Mesenchymal stem cell (in vitro differentiated cells and primary cell): ENCODE data around the gene TSPAN9.

Experiments
- DNase-seq: peaks from one replicate; pipeline ENCODE4 v3.0.0-alpha.2; 2013
- H2AFZ ChIP-seq: one replicate; pipeline ENCODE4 v1.6.1; 2013; ENCODE audit warnings: low read depth, mild to moderate bottlenecking, control low read depth, inconsistent platforms, low read length, moderate library complexity
- H2AK5ac ChIP-seq: 2 replicates; pipeline ENCODE4 v1.6.1; 2013; ENCODE audit warnings: low read length, moderate library complexity, mild to moderate bottlenecking, inconsistent platforms; ENCODE audit not compliant: severe bottlenecking
- H2BK120ac ChIP-seq: one replicate; pipeline ENCODE4 v1.6.1; 2013; ENCODE audit warnings: low read depth, mild to moderate bottlenecking, inconsistent platforms, low read length, moderate library complexity
- H2BK12ac ChIP-seq, 2 experiments: one replicate each; pipeline ENCODE4 v1.6.1; 2013; ENCODE audit warnings: inconsistent platforms in 2 of 2, low read length in 2 of 2, mild to moderate bottlenecking in 2 of 2, moderate library complexity in 2 of 2, control low read depth in 1 of 2
- H2BK15ac ChIP-seq: one replicate; pipeline ENCODE4 v1.6.1; 2013; ENCODE audit warnings: mild to moderate bottlenecking, low read depth, inconsistent platforms; ENCODE audit not compliant: poor library complexity, severe bottlenecking
- H2BK5ac ChIP-seq: 2 replicates; pipeline ENCODE4 v1.6.1; 2013; ENCODE audit warnings: low read depth, mild to moderate bottlenecking, low read length, control low read depth, inconsistent platforms; ENCODE audit not compliant: poor library complexity, severe bottlenecking
- H3K14ac ChIP-seq, 2 experiments: one replicate each; pipeline ENCODE4 v1.6.1; 2013; ENCODE audit warnings: inconsistent platforms in 2 of 2, low read length in 2 of 2, control low read depth in 1 of 2, mild to moderate bottlenecking in 1 of 2, moderate library complexity in 1 of 2
- H3K18ac ChIP-seq, 2 experiments: one replicate each; pipeline ENCODE4 v1.6.1; 2013; ENCODE audit warnings: inconsistent platforms in 2 of 2, low read length in 2 of 2, control low read depth in 1 of 2, low read depth in 1 of 2, mild to moderate bottlenecking in 1 of 2
- H3K23ac ChIP-seq, 2 experiments: one replicate each; pipeline ENCODE4 v1.6.1; 2013; ENCODE audit warnings: inconsistent platforms in 2 of 2, low read length in 2 of 2, mild to moderate bottlenecking in 2 of 2, moderate library complexity in 2 of 2, control low read depth in 1 of 2
- H3K27ac ChIP-seq: 2 replicates; pipeline ENCODE4 v1.5.1; 2013; ENCODE audit warnings: mild to moderate bottlenecking, moderate library complexity, low read length, control low read depth, inconsistent platforms; ENCODE audit not compliant: poor library complexity, severe bottlenecking
- H3K27me3 ChIP-seq, 2 experiments: 2 replicates each; pipeline versions ENCODE4 v1.6.1 to v1.7.0; 2013; ENCODE audit warnings: low read length in 2 of 2, mild to moderate bottlenecking in 2 of 2, moderate library complexity in 2 of 2, control low read depth in 1 of 2, inconsistent platforms in 1 of 2; ENCODE audit not compliant: control insufficient read depth in 1 of 2, insufficient read depth in 1 of 2
- H3K36me3 ChIP-seq, 2 experiments: 2 replicates each; pipeline versions ENCODE4 v1.6.1 to v1.7.0; 2013; ENCODE audit warnings: low read length in 2 of 2, control low read depth in 1 of 2, inconsistent platforms in 1 of 2, low read depth in 1 of 2, mild to moderate bottlenecking in 1 of 2; ENCODE audit not compliant: insufficient read depth in 2 of 2, control insufficient read depth in 1 of 2
- H3K4ac ChIP-seq, 2 experiments: one replicate each; pipeline ENCODE4 v1.6.1; 2013; ENCODE audit warnings: inconsistent platforms in 2 of 2, low read length in 2 of 2, mild to moderate bottlenecking in 2 of 2, moderate library complexity in 2 of 2, control low read depth in 1 of 2, low read depth in 1 of 2
- H3K4me1 ChIP-seq: 2 replicates; pipeline ENCODE4 v1.6.1; 2013; ENCODE audit warnings: low read depth, low read length, control low read depth; ENCODE audit not compliant: control insufficient read depth, insufficient read depth
- H3K4me2 ChIP-seq: 2 replicates; pipeline ENCODE4 v1.6.1; 2013; ENCODE audit warnings: low read length, mild to moderate bottlenecking, inconsistent platforms; ENCODE audit not compliant: poor library complexity, severe bottlenecking
- H3K4me3 ChIP-seq, 2 experiments: 2 replicates each; pipeline versions ENCODE4 v1.5.1 to v1.7.0; 2013; ENCODE audit warnings: low read length in 2 of 2, mild to moderate bottlenecking in 2 of 2, control low read depth in 1 of 2, low read depth in 1 of 2; ENCODE audit not compliant: insufficient read depth in 1 of 2
- H3K79me1 ChIP-seq: replicated peaks from 2 replicates; pipeline ENCODE4 v1.6.1; 2013; ENCODE audit warnings: mild to moderate bottlenecking, control low read depth, low read length, inconsistent platforms; ENCODE audit not compliant: poor library complexity, severe bottlenecking
- H3K9ac ChIP-seq: 2 replicates; pipeline ENCODE4 v1.7.0; 2013; ENCODE audit warnings: mild to moderate bottlenecking, low read length, moderate library complexity
- H3K9me3 ChIP-seq: 2 replicates; pipeline ENCODE4 v1.7.0; 2013; ENCODE audit warnings: mild to moderate bottlenecking, low read length; ENCODE audit not compliant: control insufficient read depth
- H4K8ac ChIP-seq: one replicate; pipeline ENCODE4 v1.6.1; 2013; ENCODE audit warnings: inconsistent platforms, mild to moderate bottlenecking, low read length, moderate library complexity
- H4K91ac ChIP-seq: one replicate; pipeline ENCODE4 v1.6.1; 2013; ENCODE audit warnings: mild to moderate bottlenecking, low read length, inconsistent platforms
- WGBS: methylation state at CpG from one replicate; pipeline ENCODE4 v1.1.7; 2013; ENCODE audit warnings: mixed read lengths; 5-methylcytosine and 5-hydroxymethylcytosine counted together

The TSPAN9 gene

DNA sequence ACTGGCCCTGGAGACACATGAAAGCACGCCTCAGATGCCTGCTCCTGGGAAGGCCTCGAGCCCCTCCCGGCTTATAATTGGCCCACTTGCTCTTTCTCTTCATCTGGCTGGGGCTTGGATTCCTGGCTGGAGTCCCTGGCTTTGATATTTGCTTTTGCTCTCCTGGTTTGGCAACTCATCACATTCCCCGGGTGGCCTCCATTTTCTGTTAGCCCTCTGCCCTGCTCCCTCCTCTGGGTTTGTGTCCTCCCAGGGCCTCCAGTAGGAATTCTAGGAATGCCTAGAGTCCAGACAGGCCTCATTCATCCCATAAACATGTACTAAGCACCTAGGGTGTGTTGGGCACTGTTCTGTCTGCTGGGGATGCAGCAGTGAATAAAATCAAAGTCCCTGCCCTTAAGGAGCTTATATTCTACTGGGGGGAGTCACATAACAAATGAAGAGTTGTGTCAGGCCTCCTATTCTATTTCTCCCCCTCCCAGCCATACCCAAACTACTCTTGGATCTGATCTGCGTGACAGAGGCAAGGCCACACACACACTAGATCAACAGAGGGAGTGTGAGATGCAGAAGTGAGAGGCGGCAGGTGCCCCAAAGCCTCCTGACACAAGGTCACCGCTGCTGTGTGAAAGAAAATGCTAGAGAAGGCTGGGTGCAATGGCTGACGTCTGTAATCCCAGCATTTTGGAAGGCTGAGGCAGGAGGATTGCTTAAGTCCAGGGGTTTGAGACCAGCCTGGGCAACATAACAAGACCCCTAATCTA lies 21.3 kb upstream of the TSPAN9 start:
- Histone ChIP-seq H4K8ac (no peak overlapping the region), H2AFZ (no peak overlapping the region), H2AK5ac (no peak overlapping the region), H4K91ac (no peak overlapping the region), H2BK120ac (no peak overlapping the region), H3K79me1 (no peaks in the 10 kb centered on the region), H3K27me3 (no peaks in the 10 kb centered on the region), H3K23ac (no peak overlapping the region), H3K4me3 (no peak overlapping the region), H3K4me2 (no peak overlapping the region), H3K18ac (no peak overlapping the region), H2BK5ac (no peak overlapping the region), H3K14ac (no peak overlapping the region), H2BK15ac (peak overlapping the region; percentile 41), H3K9ac (peak overlapping the region; percentile 47), H3K27ac (no peak overlapping the region), H3K4me1 (peaks cover 10% of the 10 kb centered on the region), H3K9me3 (no peaks in the 10 kb centered on the region), H2BK12ac (no peak overlapping the region), H3K36me3 (no peaks in the 10 kb centered on the region), H3K4ac (no peak overlapping the region)
- no peak for DNase-seq
- 85% methylated on average over 6 of the region's 8 CpGs for WGBS

DNA sequence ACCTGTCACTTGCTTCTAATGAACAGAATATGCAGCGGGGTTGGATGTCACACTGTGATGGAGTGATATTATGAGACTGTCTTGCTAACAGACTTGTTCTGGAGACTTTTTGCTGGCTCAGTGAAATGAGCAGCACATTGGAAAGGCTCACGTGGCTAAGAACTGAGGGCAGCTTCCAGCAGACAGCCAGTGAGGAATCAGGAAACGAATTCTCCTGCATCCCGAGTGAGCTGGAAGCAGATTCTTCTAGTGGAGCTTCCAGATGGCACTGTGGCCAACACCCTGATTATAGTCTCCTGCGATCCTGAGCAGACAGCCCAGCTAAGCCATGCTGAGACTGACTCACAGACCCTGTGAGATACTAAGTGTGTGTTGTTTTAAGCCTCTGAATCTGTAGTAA lies 16.1 kb upstream of the TSPAN9 start:
- Histone ChIP-seq H3K4me2 (no peak overlapping the region), H2BK15ac (no peak overlapping the region), H4K8ac (no peak overlapping the region), H2BK120ac (no peak overlapping the region), H3K14ac (no peak overlapping the region), H3K4ac (no peak overlapping the region), H3K36me3 (no peaks in the 10 kb centered on the region), H3K4me3 (no peak overlapping the region), H3K4me1 (peaks cover 3% of the 10 kb centered on the region), H3K18ac (no peak overlapping the region), H3K27ac (no peak overlapping the region), H2BK5ac (no peak overlapping the region), H2AFZ (no peak overlapping the region), H3K9ac (peak overlapping the region; percentile 31), H3K9me3 (peaks cover 6% of the 10 kb centered on the region), H4K91ac (no peak overlapping the region), H3K23ac (no peak overlapping the region), H3K79me1 (no peaks in the 10 kb centered on the region), H3K27me3 (peaks cover 0 to 7% of the 10 kb centered on the region in 2 experiments), H2AK5ac (no peak overlapping the region), H2BK12ac (no peak overlapping the region)
- WGBS: 71% methylated on average over 5 of the region's 5 CpGs
- DNase-seq: peak; percentile 29

DNA sequence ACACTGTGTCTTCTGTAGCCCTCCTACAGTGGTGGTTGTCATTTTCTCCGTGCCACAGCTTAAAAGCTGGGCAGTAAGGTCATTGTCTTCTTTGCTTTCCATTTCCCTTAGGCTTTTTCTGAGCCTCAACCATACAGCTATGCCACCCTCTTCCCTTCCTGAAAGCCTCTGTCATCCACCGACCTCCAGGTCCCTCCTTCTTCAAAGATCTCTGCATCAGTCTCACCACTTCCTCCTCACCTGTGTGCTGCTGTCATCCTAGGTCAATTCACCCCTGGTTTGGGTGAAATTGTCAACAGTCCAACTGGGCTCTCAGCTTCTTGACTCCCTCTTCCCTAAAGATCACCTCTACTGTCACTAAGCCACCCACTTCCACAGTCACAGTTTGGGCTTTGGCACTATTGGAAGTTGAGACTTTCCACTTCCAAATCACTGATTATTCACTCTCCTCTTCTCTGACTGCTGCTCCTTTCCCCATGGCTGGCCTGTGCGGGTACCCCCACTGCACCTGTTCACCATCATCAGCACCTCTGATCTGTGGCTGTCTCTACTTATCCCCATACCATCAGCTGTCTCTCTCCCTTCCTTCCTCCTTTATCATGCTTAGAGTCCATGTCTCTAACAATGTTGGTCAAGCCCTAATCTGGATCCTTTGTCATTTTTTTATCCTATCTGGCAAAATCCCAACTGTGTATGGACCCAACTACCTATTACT lies 15.5 kb upstream of the TSPAN9 start:
- Histone ChIP-seq H3K23ac (no peak overlapping the region), H3K18ac (no peak overlapping the region), H4K8ac (no peak overlapping the region), H2AK5ac (no peak overlapping the region), H3K9me3 (peaks cover 6% of the 10 kb centered on the region), H2AFZ (no peak overlapping the region), H3K27ac (no peak overlapping the region), H3K79me1 (no peaks in the 10 kb centered on the region), H2BK15ac (no peak overlapping the region), H3K4ac (no peak overlapping the region), H2BK120ac (no peak overlapping the region), H3K4me3 (no peak overlapping the region), H2BK12ac (no peak overlapping the region), H3K14ac (no peak overlapping the region), H3K4me2 (no peak overlapping the region), H3K36me3 (no peaks in the 10 kb centered on the region), H3K27me3 (peaks cover 0 to 7% of the 10 kb centered on the region in 2 experiments), H3K9ac (peak overlapping the region; percentile 31), H2BK5ac (no peak overlapping the region), H3K4me1 (peaks cover 3% of the 10 kb centered on the region), H4K91ac (no peak overlapping the region)
- WGBS: 66% methylated on average over 3 of the region's 3 CpGs
- DNase-seq: no peak

DNA sequence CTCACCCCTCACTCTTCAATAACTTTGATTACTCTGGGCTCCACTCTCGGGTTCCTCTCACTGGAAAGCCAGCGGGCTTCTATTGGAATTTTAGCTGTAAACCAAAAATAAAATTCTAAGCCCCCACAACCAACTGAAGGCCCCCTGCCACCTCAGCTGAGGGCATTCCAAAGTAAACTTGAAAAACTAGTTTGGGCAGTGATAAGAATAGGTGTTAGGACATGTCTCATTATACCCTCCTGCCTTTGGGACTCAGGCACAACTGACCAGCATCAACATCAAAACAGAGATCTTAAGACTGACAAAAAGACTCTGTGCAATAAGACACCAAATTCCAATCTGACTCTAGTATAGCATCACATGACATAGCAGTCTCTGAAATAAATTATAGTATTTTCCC lies 11.9 kb upstream of the TSPAN9 start:
- DNase-seq: no peak
- Histone ChIP-seq H4K8ac (no peak overlapping the region), H3K23ac (no peak overlapping the region), H3K4me3 (no peak overlapping the region), H3K36me3 (no peaks in the 10 kb centered on the region), H3K9ac (no peak overlapping the region), H2AFZ (no peak overlapping the region), H3K79me1 (no peaks in the 10 kb centered on the region), H2BK5ac (no peak overlapping the region), H3K14ac (no peak overlapping the region), H3K9me3 (peaks cover 6% of the 10 kb centered on the region), H2BK15ac (no peak overlapping the region), H3K4ac (no peak overlapping the region), H3K27ac (no peak overlapping the region), H3K4me2 (no peak overlapping the region), H3K18ac (no peak overlapping the region), H2BK120ac (no peak overlapping the region), H3K4me1 (peaks cover 3% of the 10 kb centered on the region), H2AK5ac (no peak overlapping the region), H3K27me3 (peaks cover 0 to 35% of the 10 kb centered on the region in 2 experiments), H2BK12ac (no peak overlapping the region), H4K91ac (no peak overlapping the region)
- 73% methylated on average over 2 of the region's 2 CpGs for WGBS
